Measurements from ENCODE around the gene CCDC38.

DNA sequence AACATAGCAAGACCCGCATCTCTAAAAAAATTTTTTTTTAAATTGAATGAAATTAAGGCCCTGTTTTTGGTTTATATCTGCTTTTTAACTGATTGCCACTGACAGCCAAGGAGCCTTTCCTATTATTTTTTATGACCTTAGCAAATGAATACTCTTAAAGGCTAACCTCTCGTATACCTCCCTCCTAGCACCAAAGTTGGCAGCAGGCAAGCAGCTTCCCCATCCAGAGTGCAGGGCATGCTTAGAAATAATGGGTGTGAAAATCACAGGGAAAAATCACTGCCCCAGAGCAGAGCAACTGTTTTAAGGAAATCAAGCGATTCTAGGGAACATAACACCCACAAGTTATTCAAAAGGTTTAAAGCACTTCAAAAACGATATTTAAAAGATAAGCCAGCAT, 33.1 kb upstream of the CCDC38 start:
- no peak for TF ChIP-seq EP300 (conservative IDR thresholded peaks at IDR 0.05; ENCODE audit: poor library complexity, severe bottlenecking)
- no peak for TF ChIP-seq CTCF (IDR thresholded peaks at IDR 0.05; ENCODE audit: poor library complexity, severe bottlenecking)
- no peak for TF ChIP-seq EZH2 (IDR thresholded peaks at IDR 0.05; ENCODE audit: borderline replicate concordance, insufficient read depth, low read length, poor library complexity, severe bottlenecking)
- TF ChIP-seq TAF1 (IDR thresholded peaks at IDR 0.05; ENCODE audit: low read depth): no peak
- no peak for TF ChIP-seq POLR2AphosphoS5 (IDR thresholded peaks at IDR 0.05)

All from neural cell (in vitro differentiated cells).